OCI-LY3 (cell line): ENCODE results near the gene GDF15.
"Not testable (repeated sequence)": the region's sequence is repeated elsewhere in the genome, so short reads cannot be mapped to it uniquely, and the experiment has no call there.

ENCODE experiments used
- H2AFZ ChIP-seq: fragments of 200-600, 300-600 bp; shearing (Covaris generic); 2 replicates; pipeline ENCODE4 v1.6.0; 2014; ENCODE audit warnings: antibody characterized with exemption, low read depth, low read length
- H3K27ac ChIP-seq: fragments of 200-600, 300-600 bp; sonication (generic); 2 replicates; pipeline ENCODE4 v1.5.1; 2014; ENCODE audit warnings: mild to moderate bottlenecking, low read length, moderate library complexity, mixed read lengths
- H3K27me3 ChIP-seq: fragments of 200-600, 300-600 bp; sonication (generic); 2 replicates; pipeline ENCODE4 v1.6.1; 2014; ENCODE audit warnings: low read depth, low read length, mixed read lengths
- H3K36me3 ChIP-seq: fragments of 200-600, 300-600 bp; sonication (generic); replicated peaks from 2 replicates; pipeline ENCODE3; 2014; ENCODE audit warnings: low read depth, low read length, mixed read lengths
- H3K4me1 ChIP-seq: fragments of 300-600, 200-600 bp; sonication (generic); 2 replicates; pipeline ENCODE4 v1.6.1; 2014; ENCODE audit warnings: low read length, mixed read lengths
- H3K4me2 ChIP-seq: fragments of 200-600, 300-600 bp; sonication (generic); 2 replicates; pipeline ENCODE4 v1.6.1; 2014; ENCODE audit warnings: low read length, mixed read lengths
- H3K4me3 ChIP-seq: fragments of 300-600, 200-600 bp; sonication (generic); 2 replicates; pipeline ENCODE4 v1.5.1; 2014; ENCODE audit warnings: antibody characterized with exemption, mild to moderate bottlenecking, low read length, moderate library complexity
- H3K79me2 ChIP-seq: fragments of 300-600, 200-600 bp; shearing (Covaris generic); 2 replicates; pipeline ENCODE4 v1.6.1; 2014; ENCODE audit warnings: mild to moderate bottlenecking, low read length, mixed read lengths
- H3K9ac ChIP-seq: fragments of 300-600, 200-600 bp; shearing (Covaris generic); 2 replicates; pipeline ENCODE4 v1.6.0; 2014; ENCODE audit warnings: mild to moderate bottlenecking, low read length, moderate library complexity
- H3K9me3 ChIP-seq: fragments of 200-600, 300-600 bp; shearing (Covaris generic); 2 replicates; pipeline ENCODE4 v1.6.1; 2014; ENCODE audit warnings: low read length, mixed read lengths; ENCODE audit not compliant: insufficient read depth
- H4K20me1 ChIP-seq: fragments of 200-600, 300-600 bp; sonication (generic); 2 replicates; pipeline ENCODE4 v1.6.1; 2016; ENCODE audit warnings: low read length, mixed read lengths; ENCODE audit not compliant: insufficient read depth
- EZH2phosphoT487 ChIP-seq: fragments of 200-600 bp; shearing (Covaris generic); IDR thresholded peaks from 2 replicates; pipeline ENCODE4 v1.6.1; 2018; ENCODE audit warnings: antibody characterized with exemption, mixed run types, low read depth
- TF ChIP-seq, protein P1 (sequence below): fragments of 200-600, 300-600 bp; sonication (generic); IDR thresholded peaks from 2 replicates; pipeline ENCODE4 v1.5.1; 2014; ENCODE audit warnings: antibody characterized with exemption, low read length, low read depth

GDF15 gene

DNA sequence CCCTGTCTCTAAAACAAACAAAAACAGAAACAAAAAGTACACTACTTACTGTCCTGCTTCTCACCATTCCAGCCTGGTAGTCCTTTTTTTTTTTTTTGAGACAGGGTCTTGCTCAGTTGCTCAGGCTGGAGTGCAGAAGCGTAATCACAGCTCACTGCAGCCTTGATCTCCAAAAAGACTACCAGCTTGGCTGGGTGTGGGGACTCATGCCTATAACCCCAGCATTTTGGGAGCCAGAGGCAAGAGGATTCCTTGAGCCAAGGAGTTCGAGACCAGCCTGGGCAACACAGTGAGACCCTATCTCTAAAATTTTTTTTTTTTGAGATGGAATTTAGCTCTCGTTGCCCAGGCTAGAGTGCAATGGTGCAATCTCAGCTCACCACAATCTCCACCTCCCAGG is 5.1 kb upstream of the GDF15 start:
- no peak overlapping the region for H2AFZ ChIP-seq
- no peaks in the 10 kb centered on the region for H3K36me3 ChIP-seq
- H3K27ac ChIP-seq, result no peak overlapping the region
- no peaks in the 10 kb centered on the region for H3K9me3 ChIP-seq
- no peaks in the 10 kb centered on the region for H3K79me2 ChIP-seq
- H3K4me1 ChIP-seq, result peaks cover 21% of the 10 kb centered on the region
- no peak overlapping the region for H3K9ac ChIP-seq
- H3K4me3 ChIP-seq, result no peak overlapping the region
- peaks cover 9% of the 10 kb centered on the region for H3K27me3 ChIP-seq
- H3K4me2 ChIP-seq, result no peak overlapping the region
- H4K20me1 ChIP-seq, result no peaks in the 10 kb centered on the region
- TF ChIP-seq EZH2phosphoT487, result no peak
- TF ChIP-seq, protein P1, sequence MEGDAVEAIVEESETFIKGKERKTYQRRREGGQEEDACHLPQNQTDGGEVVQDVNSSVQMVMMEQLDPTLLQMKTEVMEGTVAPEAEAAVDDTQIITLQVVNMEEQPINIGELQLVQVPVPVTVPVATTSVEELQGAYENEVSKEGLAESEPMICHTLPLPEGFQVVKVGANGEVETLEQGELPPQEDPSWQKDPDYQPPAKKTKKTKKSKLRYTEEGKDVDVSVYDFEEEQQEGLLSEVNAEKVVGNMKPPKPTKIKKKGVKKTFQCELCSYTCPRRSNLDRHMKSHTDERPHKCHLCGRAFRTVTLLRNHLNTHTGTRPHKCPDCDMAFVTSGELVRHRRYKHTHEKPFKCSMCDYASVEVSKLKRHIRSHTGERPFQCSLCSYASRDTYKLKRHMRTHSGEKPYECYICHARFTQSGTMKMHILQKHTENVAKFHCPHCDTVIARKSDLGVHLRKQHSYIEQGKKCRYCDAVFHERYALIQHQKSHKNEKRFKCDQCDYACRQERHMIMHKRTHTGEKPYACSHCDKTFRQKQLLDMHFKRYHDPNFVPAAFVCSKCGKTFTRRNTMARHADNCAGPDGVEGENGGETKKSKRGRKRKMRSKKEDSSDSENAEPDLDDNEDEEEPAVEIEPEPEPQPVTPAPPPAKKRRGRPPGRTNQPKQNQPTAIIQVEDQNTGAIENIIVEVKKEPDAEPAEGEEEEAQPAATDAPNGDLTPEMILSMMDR, result no peak

DNA sequence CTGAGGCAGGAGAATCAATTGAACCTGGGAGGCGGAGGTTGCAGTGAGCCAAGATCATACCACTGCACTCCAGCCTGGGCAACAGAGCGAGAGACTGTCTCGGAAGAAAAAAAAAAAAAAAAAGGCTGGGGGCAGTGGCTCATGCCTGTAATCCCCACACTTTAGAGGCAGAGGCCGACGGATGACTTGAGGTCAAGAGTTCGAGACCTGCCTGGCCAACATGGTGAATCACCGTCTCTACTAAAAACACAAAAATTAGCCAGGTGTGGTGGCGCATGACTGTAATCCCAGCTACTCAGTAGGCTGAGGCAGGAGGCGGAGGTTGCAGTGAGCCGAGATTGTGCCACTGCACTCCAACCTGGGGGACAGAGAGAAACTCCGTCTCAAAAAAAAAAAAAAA is 2.3 kb upstream of the GDF15 start:
- not testable (repeated sequence) for H2AFZ ChIP-seq, H3K4me2 ChIP-seq, H3K79me2 ChIP-seq, H3K9ac ChIP-seq, H3K36me3 ChIP-seq, H3K27ac ChIP-seq, H3K9me3 ChIP-seq, H4K20me1 ChIP-seq, H3K4me3 ChIP-seq, H3K4me1 ChIP-seq
- peaks cover 22% of the 10 kb centered on the region for H3K27me3 ChIP-seq

DNA sequence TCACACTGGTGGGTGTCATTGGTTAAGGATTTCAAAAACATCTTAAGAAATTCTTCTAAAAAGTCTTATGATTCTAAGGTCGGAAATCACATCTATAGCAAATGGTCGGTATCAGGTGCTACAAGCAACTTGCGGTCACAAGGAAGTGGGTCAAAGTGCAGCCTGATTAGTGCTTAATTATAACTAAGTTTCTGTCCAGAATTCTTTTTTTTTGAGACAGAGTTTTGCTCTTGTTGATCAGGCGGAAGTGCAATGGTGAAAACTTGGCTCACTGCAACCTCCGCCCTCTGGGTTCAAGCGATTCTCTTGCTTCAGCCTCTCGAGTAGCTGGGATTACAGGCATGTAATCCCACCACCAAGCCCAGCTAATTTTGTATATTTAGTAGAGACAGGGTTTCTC is 1.2 kb upstream of the GDF15 start:
- no peak overlapping the region for H3K4me3 ChIP-seq
- H3K9me3 ChIP-seq, result no peaks in the 10 kb centered on the region
- TF ChIP-seq, protein P1, result no peak
- no peak for TF ChIP-seq EZH2phosphoT487
- H3K27ac ChIP-seq, result no peak overlapping the region
- peaks cover 5% of the 10 kb centered on the region; the same call in 1 of the 2 replicates for H3K4me1 ChIP-seq
- H3K36me3 ChIP-seq, result peaks cover 3% of the 10 kb centered on the region
- H3K4me2 ChIP-seq, result no peak overlapping the region
- no peaks in the 10 kb centered on the region for H4K20me1 ChIP-seq
- no peak overlapping the region for H3K9ac ChIP-seq
- peaks cover 24% of the 10 kb centered on the region for H3K27me3 ChIP-seq
- H3K79me2 ChIP-seq, result no peaks in the 10 kb centered on the region
- H2AFZ ChIP-seq, result no peak overlapping the region

DNA sequence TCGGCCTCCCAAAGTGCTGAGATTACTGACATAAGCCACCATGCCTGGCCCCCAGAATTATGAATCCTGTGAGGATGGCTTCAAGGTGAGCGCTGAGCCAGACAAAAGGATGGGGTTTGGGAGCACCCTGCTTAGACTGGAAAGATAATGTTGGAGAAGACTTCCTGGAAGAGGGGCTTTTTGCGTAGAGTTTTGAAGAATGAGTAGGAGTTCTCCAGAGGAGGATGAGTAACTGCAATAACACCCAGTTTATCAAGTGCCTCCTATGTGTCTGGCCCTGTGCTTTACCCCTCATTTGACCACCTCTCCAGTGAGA is 641 bp upstream of the GDF15 start:
- Histone ChIP-seq H3K4me3 (no peak overlapping the region), H3K9ac (no peak overlapping the region), H3K36me3 (peaks cover 4% of the 10 kb centered on the region), H3K4me1 (peaks cover 5% of the 10 kb centered on the region; the same call in 1 of the 2 replicates), H3K27ac (no peak overlapping the region), H3K79me2 (no peaks in the 10 kb centered on the region), H3K4me2 (no peak overlapping the region), H3K27me3 (peaks cover 26% of the 10 kb centered on the region), H4K20me1 (no peaks in the 10 kb centered on the region), H3K9me3 (no peaks in the 10 kb centered on the region), H2AFZ (no peak overlapping the region)
- TF ChIP-seq, protein P1, result no peak
- no peak for TF ChIP-seq EZH2phosphoT487
